ENCODE measurements around the gene PTCRA. TPM values are rescaled to one million over a fixed set of nuclear protein-coding genes. Genes with fewer than 3 reads are reported as not detected.

The PTCRA gene
- polyA plus RNA-seq, 2 of the 4 experiments (the other 2 are of a cell fraction), result not detected

DNA sequence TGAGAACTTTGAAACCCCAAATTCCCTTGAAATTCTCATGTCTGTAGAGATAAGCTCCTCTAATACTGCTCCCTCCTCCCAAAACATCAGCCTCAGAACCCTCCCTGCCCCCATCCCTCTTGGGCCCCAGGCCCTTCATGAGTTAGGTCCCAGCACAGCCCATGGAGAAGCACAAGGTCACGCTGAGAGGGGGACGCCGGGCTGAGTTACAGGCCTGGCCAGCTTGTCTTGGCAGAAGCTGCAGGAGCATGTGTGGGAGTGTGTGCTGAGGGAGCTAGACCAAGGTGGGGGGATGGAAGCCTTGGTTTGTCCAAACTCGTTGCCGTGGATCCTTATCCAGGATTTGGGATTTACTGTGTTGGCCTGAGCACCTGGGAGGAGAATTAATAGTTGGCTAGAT, 8.5 kb upstream of the PTCRA start:
- FAIRE-seq (no peak), ATAC-seq (no peak), DNase-seq (ENCODE audit: low read depth in 1 of 2, low spot score in 1 of 2) (no peak)
- no peaks in the 10 kb centered on the region for H3K4me1 ChIP-seq
- TF ChIP-seq BHLHE40 (IDR thresholded peaks at IDR 0.05; ENCODE audit: low read depth, low read length) (no peak), POLR2AphosphoS2 (conservative IDR thresholded peaks at IDR 0.05; ENCODE audit: low read length) (no peak), TFCP2L1 (CRISPR knock-in tag; IDR thresholded peaks at IDR 0.05) (no peak), NPAS2 (CRISPR knock-in tag; IDR thresholded peaks at IDR 0.05; ENCODE audit: borderline replicate concordance) (no peak), REST (IDR thresholded peaks at IDR 0.05) (no peak), FOSB (CRISPR knock-in tag; IDR thresholded peaks at IDR 0.05) (no peak), KDM1A (IDR thresholded peaks at IDR 0.05; ENCODE audit: low read depth) (no peak), RCOR1 (IDR thresholded peaks at IDR 0.05; ENCODE audit: low read depth, low read length) (no peak), CEBPB (IDR thresholded peaks at IDR 0.05) (no peak), ZNF302 (CRISPR knock-in tag; IDR thresholded peaks at IDR 0.05) (no peak), TP53 (CRISPR knock-in tag; IDR thresholded peaks at IDR 0.05) (no peak), RARB (CRISPR knock-in tag; IDR thresholded peaks at IDR 0.05) (no peak), MYC (IDR thresholded peaks at IDR 0.05; ENCODE audit: borderline replicate concordance, low read length) (no peak), JUNB (IDR thresholded peaks at IDR 0.05) (no peak), GATA3 (IDR thresholded peaks at IDR 0.05; ENCODE audit: borderline replicate concordance) (no peak), MAFK (IDR thresholded peaks at IDR 0.05; ENCODE audit: partially characterized antibody) (no peak)
- no peak overlapping the region for H3K27ac ChIP-seq
- 63% methylated on average over 4 of the region's 5 CpGs for WGBS (ENCODE audit: missing lambda C conversion rate)
- H3K4me2 ChIP-seq, result no peak overlapping the region
- ChIA-PET CTCF (interaction anchor here (1.4 to 2.2 kb wide), 3 partner anchors 89 to 236 kb away, joined by 3 to 11 read pairs (median 6); no protein-coding TSS in a partner anchor), POLR2A (no interaction called here)
- no peak overlapping the region for H3K4me3 ChIP-seq
- H3K9me3 ChIP-seq, result no peaks in the 10 kb centered on the region

- no peak for ATAC-seq
- H3K4me2 ChIP-seq, result no peak overlapping the region
- WGBS (ENCODE audit: missing lambda C conversion rate), result 82% methylated on average over 10 of the region's 10 CpGs
- no peak for FAIRE-seq
- H3K9me3 ChIP-seq, result no peaks in the 10 kb centered on the region
- no peak overlapping the region for H3K4me3 ChIP-seq
- no peaks in the 10 kb centered on the region for H3K4me1 ChIP-seq
- DNase-seq (ENCODE audit: low read depth in 1 of 2, low spot score in 1 of 2), result no peak
- TF ChIP-seq FOSB (CRISPR knock-in tag; IDR thresholded peaks at IDR 0.05) (no peak), REST (IDR thresholded peaks at IDR 0.05) (no peak), POLR2A (IDR thresholded peaks at IDR 0.05; ENCODE audit: low read length) (no peak), HOXB13 (CRISPR knock-in tag; IDR thresholded peaks at IDR 0.05; ENCODE audit: low read depth) (no peak), CBX8 (IDR thresholded peaks at IDR 0.05) (no peak), USF2 (IDR thresholded peaks at IDR 0.05) (no peak), MAZ (IDR thresholded peaks at IDR 0.05; ENCODE audit: borderline replicate concordance, low read depth, low read length) (no peak), CBX2 (IDR thresholded peaks at IDR 0.05; ENCODE audit: borderline replicate concordance, low read depth) (no peak), RCOR1 (IDR thresholded peaks at IDR 0.05; ENCODE audit: low read depth, low read length) (no peak), ZFP36 (IDR thresholded peaks at IDR 0.05; ENCODE audit: borderline replicate concordance, partially characterized antibody) (no peak), CHD2 (IDR thresholded peaks at IDR 0.05; ENCODE audit: low read length, partially characterized antibody) (no peak), TP53 (CRISPR knock-in tag; IDR thresholded peaks at IDR 0.05) (no peak), EP300 (IDR thresholded peaks at IDR 0.05) (no peak), HOXB5 (CRISPR knock-in tag; IDR thresholded peaks at IDR 0.05) (no peak), FOXS1 (CRISPR knock-in tag; IDR thresholded peaks at IDR 0.05) (no peak)
- TF ChIP-seq, protein P1, sequence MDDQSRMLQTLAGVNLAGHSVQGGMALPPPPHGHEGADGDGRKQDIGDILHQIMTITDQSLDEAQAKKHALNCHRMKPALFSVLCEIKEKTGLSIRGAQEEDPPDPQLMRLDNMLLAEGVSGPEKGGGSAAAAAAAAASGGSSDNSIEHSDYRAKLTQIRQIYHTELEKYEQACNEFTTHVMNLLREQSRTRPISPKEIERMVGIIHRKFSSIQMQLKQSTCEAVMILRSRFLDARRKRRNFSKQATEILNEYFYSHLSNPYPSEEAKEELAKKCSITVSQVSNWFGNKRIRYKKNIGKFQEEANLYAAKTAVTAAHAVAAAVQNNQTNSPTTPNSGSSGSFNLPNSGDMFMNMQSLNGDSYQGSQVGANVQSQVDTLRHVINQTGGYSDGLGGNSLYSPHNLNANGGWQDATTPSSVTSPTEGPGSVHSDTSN (IDR thresholded peaks at IDR 0.05), result no peak
- no peak overlapping the region for H3K27ac ChIP-seq
- ChIA-PET CTCF (no interaction called here), POLR2A (no interaction called here)
Observed at GRCh38 chr6:42909835-42910234, 6.0 kb upstream of the PTCRA start.
